GM12878 (cell line): ENCODE measurements around the gene NCKAP5. TPM values are rescaled to one million over a fixed set of nuclear protein-coding genes. Genes with fewer than 3 reads are reported as not detected.

Source experiments
- ATAC-seq: fragments of 200-7000 bp; cut with Tn5 transposase; 3 replicates; pipeline ENCODE4 v1.9.1; 2020; ENCODE audit warnings: mild to moderate bottlenecking, moderate library complexity
- BruUV-seq: library from RNA; stranded (reverse); fragments of 400-500 nt; replicated peaks from 2 replicates; lab custom pipeline; 2021; lab: Mats Ljungman, UMichigan
- CTCF ChIA-PET: fragments of 300-600 bp; sonication (Branson Sonifier 250); formaldehyde crosslinking; extraction: SDS; loops from one replicate; lab custom pipeline; 2021; ENCODE audit warnings: inconsistent platforms; lab: Yijun Ruan, JAX
- POLR2A ChIA-PET: fragments of 350-600 bp; formaldehyde crosslinking; extraction: SDS; loops from one replicate; lab custom pipeline; 2021; ENCODE audit warnings: inconsistent platforms; lab: Charles Lee
- RAD21 ChIA-PET: fragments of 300-600 bp; sonication (Branson Sonifier 250); formaldehyde crosslinking; loops from one replicate; lab custom pipeline; 2023; ENCODE audit warnings: antibody characterized with exemption; ENCODE audit not compliant: unreplicated experiment; lab: Charles Lee
- SMC1A ChIA-PET: fragments of 300-600 bp; sonication (Branson Sonifier 250); formaldehyde crosslinking; loops from one replicate; lab custom pipeline; 2023; ENCODE audit not compliant: unreplicated experiment, uncharacterized antibody; lab: Charles Lee
- DNase-seq: peaks from one replicate; pipeline ENCODE4 v3.0.0-alpha.2; 2011; ENCODE audit warnings: low read depth, low spot score
- FAIRE-seq: peaks from 3 replicates; lab custom pipeline; 2011; peaks lifted over from hg19 to GRCh38; lab: Jason Lieb, UNC
- H2AFZ ChIP-seq: 2 replicates; pipeline ENCODE4 v1.6.0; 2011; ENCODE audit warnings: low read depth, low read length, control low read depth; ENCODE audit not compliant: control insufficient read depth
- H3K27ac ChIP-seq: 2 replicates; pipeline ENCODE4 v1.5.1; 2011; ENCODE audit warnings: control low read depth; ENCODE audit not compliant: control insufficient read depth, insufficient read depth
- H3K27me3 ChIP-seq, 2 experiments: replicated peaks in 1 of 2; 2 replicates each; pipeline versions ENCODE4 v1.6.0 to v1.6.1; 2011; ENCODE audit warnings: low read length in 1 of 2; ENCODE audit not compliant: control insufficient read depth in 2 of 2, insufficient read depth in 2 of 2
- H3K36me3 ChIP-seq, 2 experiments: 2 replicates each; pipeline ENCODE4 v1.5.1; 2011; ENCODE audit warnings: low read length in 1 of 2; ENCODE audit not compliant: control insufficient read depth in 2 of 2, insufficient read depth in 2 of 2
- H3K4me1 ChIP-seq: 2 replicates; pipeline ENCODE4 v1.6.1; 2011; ENCODE audit warnings: mild to moderate bottlenecking, low read length, moderate library complexity, mixed read lengths; ENCODE audit not compliant: control insufficient read depth, insufficient read depth
- H3K4me2 ChIP-seq: 2 replicates; pipeline ENCODE4 v1.6.0; 2011; ENCODE audit warnings: control low read depth; ENCODE audit not compliant: control insufficient read depth, insufficient read depth
- H3K4me3 ChIP-seq: fragments of 200-600 bp; sonication (generic); 2 replicates; pipeline ENCODE4 v1.5.1; 2016
- H3K79me2 ChIP-seq: 2 replicates; pipeline ENCODE4 v1.6.0; 2011; ENCODE audit warnings: low read length; ENCODE audit not compliant: control insufficient read depth, insufficient read depth
- H3K9ac ChIP-seq: 2 replicates; pipeline ENCODE4 v1.8.0; 2011; ENCODE audit warnings: low read length, control low read depth, mixed read lengths; ENCODE audit not compliant: control insufficient read depth, insufficient read depth
- H3K9me3 ChIP-seq: replicated peaks from 3 replicates; pipeline ENCODE4 v1.5.1; 2011; ENCODE audit warnings: mild to moderate bottlenecking, low read length; ENCODE audit not compliant: control insufficient read depth, insufficient read depth
- H4K20me1 ChIP-seq: 2 replicates; pipeline ENCODE4 v1.6.0; 2011; ENCODE audit not compliant: control insufficient read depth, insufficient read depth
- BRCA1 ChIP-seq: IDR thresholded peaks from 2 replicates; pipeline ENCODE4 v1.6.1; 2011; ENCODE audit warnings: low read depth, low read length, improper control_type of control experiment
- HCFC1 ChIP-seq: fragments of 150-350 bp; IDR thresholded peaks from 2 replicates; pipeline ENCODE4 v1.6.1; 2014; ENCODE audit warnings: low read length
- IKZF2 ChIP-seq, 2 experiments: fragments of 450-650 bp; IDR thresholded peaks; 2 replicates each; pipeline ENCODE4 v1.6.1; 2017; ENCODE audit warnings: mild to moderate bottlenecking in 2 of 2, moderate library complexity in 2 of 2
- KAT2A ChIP-seq: conservative IDR thresholded peaks from 2 replicates; pipeline ENCODE4 v1.6.1; 2011; ENCODE audit warnings: low read depth, low read length; ENCODE audit not compliant: control insufficient read depth
- NRF1 ChIP-seq: conservative IDR thresholded peaks from 2 replicates; pipeline ENCODE4 v1.6.1; 2011; ENCODE audit warnings: mild to moderate bottlenecking, low read depth, low read length, improper control_type of control experiment
- POLR2AphosphoS2 ChIP-seq: IDR thresholded peaks from 2 replicates; pipeline ENCODE4 v1.6.1; 2011; ENCODE audit warnings: low read depth, mild to moderate bottlenecking, low read length, improper control_type of control experiment, moderate library complexity
- RFX5 ChIP-seq: IDR thresholded peaks from 2 replicates; pipeline ENCODE4 v1.6.1; 2011; ENCODE audit warnings: low read depth, low read length, improper control_type of control experiment
- SMAD5 ChIP-seq: IDR thresholded peaks from 2 replicates; pipeline ENCODE4 v1.6.1; 2016; ENCODE audit warnings: antibody characterized with exemption, low read depth
- STAT1 ChIP-seq: fragments of 450-650 bp; conservative IDR thresholded peaks from 2 replicates; pipeline ENCODE4 v1.6.1; 2014; ENCODE audit warnings: antibody characterized with exemption, mild to moderate bottlenecking
- SUPT20H ChIP-seq: IDR thresholded peaks from 2 replicates; pipeline ENCODE4 v1.6.1; 2011; ENCODE audit warnings: low read depth, mild to moderate bottlenecking, low read length, moderate library complexity, borderline replicate concordance; ENCODE audit not compliant: control insufficient read depth
- TBL1XR1 ChIP-seq: IDR thresholded peaks from 2 replicates; pipeline ENCODE4 v1.6.1; 2012; ENCODE audit warnings: low read depth, low read length, improper control_type of control experiment
- ZBED1 ChIP-seq: IDR thresholded peaks from 2 replicates; pipeline ENCODE4 v1.6.1; 2016; ENCODE audit warnings: borderline replicate concordance
- WGBS: methylation state at CpG from one replicate; pipeline ENCODE4 v1.1.6; 2016; ENCODE audit warnings: low lambda C conversion rate; ENCODE audit not compliant: insufficient replicate concordance, insufficient coverage; ENCODE audit errors: missing lambda C conversion rate; 5-methylcytosine and 5-hydroxymethylcytosine counted together
- in situ Hi-C: fragments of 300-500 bp; cut with MboI; formaldehyde crosslinking; loops from 9 replicates; pipeline ENCODE4 v1.14.3; 2018; ENCODE audit warnings: mixed read lengths
- intact Hi-C: fragments of 100-400 bp; cut with micrococcal nuclease; formaldehyde crosslinking; loops from one replicate; pipeline ENCODE4 v1.14.2; 2022; ENCODE audit not compliant: unreplicated experiment
- polyA plus RNA-seq, 11 experiments: library from polyadenylated mRNA; depleted of rRNA in 4 of 11; unstranded in 6 of 11; stranded (reverse) in 5 of 11; fragments of >200 nt; fragmentation: Nextera tagmentation in 4 of 11; fragmentation: Illumina TruSeq in 1 of 11; extraction: Ambion mirVana in 4 of 11; extraction: Trizol in 1 of 11; gene quantifications; 1 replicate in 1 of 11; 2 replicates in 10 of 11; pipeline versions ENCODE4 v1.2.1 to v1.2.3, GENCODE V29; 2011 to 2016; ENCODE audit warnings: inconsistent platforms in 2 of 11, missing spikeins in 2 of 11, low read depth in 1 of 11
- total RNA-seq, 4 experiments: library from RNA; depleted of rRNA in 3 of 4; stranded (reverse); fragments of >200 nt in 3 of 4; fragmentation: Illumina TruSeq in 1 of 4; extraction: Trizol in 1 of 4; gene quantifications; 2 replicates each; pipeline versions ENCODE4 v1.2.1 to v1.2.3, GENCODE V29; 2013 to 2021
- TF ChIP-seq, protein P1 (sequence below): fragments of 450-650 bp; conservative IDR thresholded peaks from 2 replicates; pipeline ENCODE4 v1.6.1; 2017; ENCODE audit warnings: mild to moderate bottlenecking, moderate library complexity
- TF ChIP-seq, protein P2 (sequence below): IDR thresholded peaks from 2 replicates; pipeline ENCODE4 v1.6.1; 2011; ENCODE audit warnings: low read depth, mild to moderate bottlenecking, low read length, moderate library complexity, borderline replicate concordance; ENCODE audit errors: extremely low read depth
- TF ChIP-seq, protein P3 (sequence below): fragments of 450-650 bp; formaldehyde crosslinking; IDR thresholded peaks from 2 replicates; pipeline ENCODE4 v1.4.0; 2022; ENCODE audit warnings: mild to moderate bottlenecking, moderate library complexity

Gene NCKAP5
- total and polyA plus RNA-seq, 10 of the 15 experiments (the other 5 are each of a cell fraction or from before 2014, with no cell fraction given): 0.06 to 0.44 (median 0.16) TPM

DNA sequence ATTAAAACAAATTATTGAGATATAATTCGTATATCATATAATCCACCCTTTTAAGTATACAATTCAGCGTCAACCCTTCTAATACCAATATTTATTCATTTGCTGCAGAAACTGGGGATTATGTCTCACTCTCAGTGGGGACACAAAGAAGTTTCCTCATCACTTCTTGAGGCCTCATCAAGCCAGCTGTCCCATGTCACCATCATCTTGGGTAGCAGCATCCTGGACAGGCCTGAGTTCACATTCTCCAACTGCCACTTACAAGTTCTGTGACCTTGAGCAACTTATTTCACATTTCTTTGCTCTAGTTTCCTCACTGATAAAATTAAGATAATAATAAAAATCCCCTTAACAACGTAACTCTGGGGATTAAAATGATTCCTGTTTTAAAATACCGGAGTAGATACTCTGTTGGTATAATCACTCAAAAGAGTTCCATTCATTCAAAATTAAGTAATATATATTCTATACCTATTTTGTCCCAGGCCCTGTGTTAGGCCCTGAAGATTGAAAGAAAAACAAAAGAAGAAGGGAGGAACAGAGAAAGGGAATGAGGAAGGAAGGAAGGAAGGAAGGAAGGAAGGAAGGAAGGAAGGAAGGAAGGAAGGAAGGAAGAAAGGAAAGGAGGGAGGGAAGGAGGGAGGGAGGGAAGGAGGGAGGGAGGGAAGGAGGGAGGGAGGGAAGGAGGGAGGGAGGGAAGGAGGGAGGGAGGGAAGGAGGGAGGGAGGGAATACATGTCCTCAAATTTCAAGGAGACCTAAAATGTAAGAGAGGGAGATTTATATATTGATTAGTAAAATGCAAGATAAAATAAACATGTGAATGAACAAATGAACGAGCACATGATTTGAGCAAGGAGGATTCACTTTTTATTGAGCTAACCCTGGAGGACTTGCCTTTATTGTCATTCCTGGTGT is 42.4 kb downstream of the NCKAP5 start (continued):
- TF ChIP-seq, protein P1, sequence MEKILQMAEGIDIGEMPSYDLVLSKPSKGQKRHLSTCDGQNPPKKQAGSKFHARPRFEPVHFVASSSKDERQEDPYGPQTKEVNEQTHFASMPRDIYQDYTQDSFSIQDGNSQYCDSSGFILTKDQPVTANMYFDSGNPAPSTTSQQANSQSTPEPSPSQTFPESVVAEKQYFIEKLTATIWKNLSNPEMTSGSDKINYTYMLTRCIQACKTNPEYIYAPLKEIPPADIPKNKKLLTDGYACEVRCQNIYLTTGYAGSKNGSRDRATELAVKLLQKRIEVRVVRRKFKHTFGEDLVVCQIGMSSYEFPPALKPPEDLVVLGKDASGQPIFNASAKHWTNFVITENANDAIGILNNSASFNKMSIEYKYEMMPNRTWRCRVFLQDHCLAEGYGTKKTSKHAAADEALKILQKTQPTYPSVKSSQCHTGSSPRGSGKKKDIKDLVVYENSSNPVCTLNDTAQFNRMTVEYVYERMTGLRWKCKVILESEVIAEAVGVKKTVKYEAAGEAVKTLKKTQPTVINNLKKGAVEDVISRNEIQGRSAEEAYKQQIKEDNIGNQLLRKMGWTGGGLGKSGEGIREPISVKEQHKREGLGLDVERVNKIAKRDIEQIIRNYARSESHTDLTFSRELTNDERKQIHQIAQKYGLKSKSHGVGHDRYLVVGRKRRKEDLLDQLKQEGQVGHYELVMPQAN: no peak
- TF ChIP-seq RFX5: no peak
- no peak for TF ChIP-seq KAT2A
- TF ChIP-seq HCFC1: no peak
- no peak for TF ChIP-seq TBL1XR1
- TF ChIP-seq, all 136 proteins: peak for 0

DNA sequence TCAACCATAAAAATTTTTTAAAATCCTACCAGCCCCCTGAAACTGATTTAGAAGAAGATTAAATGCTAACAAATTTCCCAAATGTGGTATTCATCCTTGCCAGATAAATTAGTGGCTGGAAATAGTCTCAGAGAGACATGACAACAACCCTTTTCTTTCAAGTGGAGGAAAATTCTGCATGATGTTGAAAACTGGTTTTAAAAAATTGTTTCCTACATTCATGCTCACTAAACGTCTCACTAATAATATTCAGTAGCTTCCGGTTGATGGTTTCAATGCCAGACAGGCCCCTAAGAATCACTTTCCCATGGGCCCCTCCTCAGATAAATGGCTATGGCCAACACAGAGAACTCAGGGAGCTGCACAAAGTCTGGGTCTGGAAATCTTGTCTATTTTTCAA is 43.2 kb downstream of the NCKAP5 start:
- 44% methylated on average over 2 of the region's 2 CpGs for WGBS
- H4K20me1 ChIP-seq: no peaks in the 10 kb centered on the region
- ChIA-PET RAD21 (interaction anchor here (1.1 to 1.3 kb wide), 2 partner anchors 24 to 35 kb away, joined by 3 read pairs; no protein-coding TSS in a partner anchor), POLR2A (no interaction called here), CTCF (interaction anchor here (0.9 kb wide), 1 partner anchor 50 kb away, joined by 3 read pairs; no protein-coding TSS in a partner anchor), SMC1A (interaction anchor here (0.7 to 1.9 kb wide), 3 partner anchors 24 to 338 kb away, joined by 3 to 5 read pairs (median 4); no protein-coding TSS in a partner anchor)
- ATAC-seq (no peak), FAIRE-seq (no peak), DNase-seq (no peak)
- no peaks in the 10 kb centered on the region for H3K36me3 ChIP-seq
- no peak overlapping the region for H2AFZ ChIP-seq
- H3K79me2 ChIP-seq: no peaks in the 10 kb centered on the region
- H3K27ac ChIP-seq: no peak overlapping the region
- intact Hi-C loops (no loop called here), in situ Hi-C loops (no loop called here)
- no peaks in the 10 kb centered on the region for H3K9me3 ChIP-seq
- H3K4me2 ChIP-seq: no peak overlapping the region
- no peak overlapping the region for H3K4me3 ChIP-seq
- no peaks in the 10 kb centered on the region for H3K27me3 ChIP-seq
- no peaks in the 10 kb centered on the region for H3K4me1 ChIP-seq
- no TSS peak for BruUV-seq
- TF ChIP-seq SUPT20H (no peak), STAT1 (no peak), NRF1 (no peak), ZBED1 (no peak), BRCA1 (no peak), POLR2AphosphoS2 (no peak), IKZF2 (IDR thresholded peaks at IDR 0.05) (no peak), SMAD5 (no peak)
- TF ChIP-seq, protein P2, sequence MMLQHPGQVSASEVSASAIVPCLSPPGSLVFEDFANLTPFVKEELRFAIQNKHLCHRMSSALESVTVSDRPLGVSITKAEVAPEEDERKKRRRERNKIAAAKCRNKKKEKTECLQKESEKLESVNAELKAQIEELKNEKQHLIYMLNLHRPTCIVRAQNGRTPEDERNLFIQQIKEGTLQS: no peak
- TF ChIP-seq, protein P3, sequence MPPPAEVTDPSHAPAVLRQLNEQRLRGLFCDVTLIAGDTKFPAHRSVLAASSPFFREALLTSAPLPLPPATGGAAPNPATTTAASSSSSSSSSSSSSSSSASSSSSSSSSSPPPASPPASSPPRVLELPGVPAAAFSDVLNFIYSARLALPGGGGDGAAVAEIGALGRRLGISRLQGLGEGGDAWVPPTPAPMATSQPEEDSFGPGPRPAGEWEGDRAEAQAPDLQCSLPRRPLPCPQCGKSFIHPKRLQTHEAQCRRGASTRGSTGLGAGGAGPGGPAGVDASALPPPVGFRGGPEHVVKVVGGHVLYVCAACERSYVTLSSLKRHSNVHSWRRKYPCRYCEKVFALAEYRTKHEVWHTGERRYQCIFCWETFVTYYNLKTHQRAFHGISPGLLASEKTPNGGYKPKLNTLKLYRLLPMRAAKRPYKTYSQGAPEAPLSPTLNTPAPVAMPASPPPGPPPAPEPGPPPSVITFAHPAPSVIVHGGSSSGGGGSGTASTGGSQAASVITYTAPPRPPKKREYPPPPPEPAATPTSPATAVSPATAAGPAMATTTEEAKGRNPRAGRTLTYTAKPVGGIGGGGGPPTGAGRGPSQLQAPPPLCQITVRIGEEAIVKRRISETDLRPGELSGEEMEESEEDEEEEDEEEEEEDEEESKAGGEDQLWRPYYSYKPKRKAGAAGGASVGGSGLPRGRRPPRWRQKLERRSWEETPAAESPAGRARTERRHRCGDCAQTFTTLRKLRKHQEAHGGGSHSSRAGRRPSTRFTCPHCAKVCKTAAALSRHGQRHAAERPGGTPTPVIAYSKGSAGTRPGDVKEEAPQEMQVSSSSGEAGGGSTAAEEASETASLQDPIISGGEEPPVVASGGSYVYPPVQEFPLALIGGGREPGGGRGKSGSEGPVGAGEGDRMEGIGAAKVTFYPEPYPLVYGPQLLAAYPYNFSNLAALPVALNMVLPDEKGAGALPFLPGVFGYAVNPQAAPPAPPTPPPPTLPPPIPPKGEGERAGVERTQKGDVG (CRISPR knock-in tag): no peak
- no peak overlapping the region for H3K9ac ChIP-seq
